RWPE2 (cell line): ENCODE measurements around the gene FOXB2.

ENCODE experiments used
- ATAC-seq: fragments of 200-7000 bp; cut with Tn5 transposase; 3 replicates; pipeline ENCODE4 v1.9.1; 2021; ENCODE audit warnings: low read depth
- DNase-seq: peaks from one replicate; pipeline ENCODE4 v3.0.0-alpha.2; 2020; ENCODE audit warnings: low spot score
- H3K27ac ChIP-seq: fragments of 450-650 bp; 2 replicates; pipeline ENCODE4 v1.5.1; 2017; ENCODE audit warnings: mild to moderate bottlenecking; ENCODE audit not compliant: poor library complexity, severe bottlenecking
- H3K27me3 ChIP-seq: fragments of 250-450 bp; sonication (Bioruptor Pico); 2 replicates; pipeline ENCODE4 v1.5.1; 2021; ENCODE audit warnings: mild to moderate bottlenecking, moderate library complexity; ENCODE audit not compliant: insufficient read depth, poor library complexity, severe bottlenecking
- H3K36me3 ChIP-seq: fragments of 250-450 bp; sonication (Bioruptor Pico); 2 replicates; pipeline ENCODE4 v1.5.1; 2020; ENCODE audit warnings: low read depth, mild to moderate bottlenecking, moderate library complexity
- H3K4me1 ChIP-seq: fragments of 250-450 bp; sonication (Bioruptor Pico); 2 replicates; pipeline ENCODE4 v1.5.1; 2021; ENCODE audit warnings: mild to moderate bottlenecking, moderate library complexity; ENCODE audit not compliant: insufficient read depth, poor library complexity, severe bottlenecking
- H3K4me3 ChIP-seq: fragments of 250-450 bp; sonication (Bioruptor Pico); 2 replicates; pipeline ENCODE4 v1.5.1; 2021; ENCODE audit warnings: mild to moderate bottlenecking, moderate library complexity; ENCODE audit not compliant: severe bottlenecking
- H3K9me3 ChIP-seq: fragments of 250-450 bp; sonication (Bioruptor Pico); 2 replicates; pipeline ENCODE4 v1.5.1; 2021; ENCODE audit warnings: mild to moderate bottlenecking, moderate library complexity; ENCODE audit not compliant: severe bottlenecking
- TF ChIP-seq, protein P1 (sequence below): fragments of 450-650 bp; IDR thresholded peaks from one replicate; pipeline ENCODE4 v1.5.1; 2017; ENCODE audit warnings: mild to moderate bottlenecking, moderate library complexity; ENCODE audit not compliant: poor library complexity, severe bottlenecking

The FOXB2 gene

DNA sequence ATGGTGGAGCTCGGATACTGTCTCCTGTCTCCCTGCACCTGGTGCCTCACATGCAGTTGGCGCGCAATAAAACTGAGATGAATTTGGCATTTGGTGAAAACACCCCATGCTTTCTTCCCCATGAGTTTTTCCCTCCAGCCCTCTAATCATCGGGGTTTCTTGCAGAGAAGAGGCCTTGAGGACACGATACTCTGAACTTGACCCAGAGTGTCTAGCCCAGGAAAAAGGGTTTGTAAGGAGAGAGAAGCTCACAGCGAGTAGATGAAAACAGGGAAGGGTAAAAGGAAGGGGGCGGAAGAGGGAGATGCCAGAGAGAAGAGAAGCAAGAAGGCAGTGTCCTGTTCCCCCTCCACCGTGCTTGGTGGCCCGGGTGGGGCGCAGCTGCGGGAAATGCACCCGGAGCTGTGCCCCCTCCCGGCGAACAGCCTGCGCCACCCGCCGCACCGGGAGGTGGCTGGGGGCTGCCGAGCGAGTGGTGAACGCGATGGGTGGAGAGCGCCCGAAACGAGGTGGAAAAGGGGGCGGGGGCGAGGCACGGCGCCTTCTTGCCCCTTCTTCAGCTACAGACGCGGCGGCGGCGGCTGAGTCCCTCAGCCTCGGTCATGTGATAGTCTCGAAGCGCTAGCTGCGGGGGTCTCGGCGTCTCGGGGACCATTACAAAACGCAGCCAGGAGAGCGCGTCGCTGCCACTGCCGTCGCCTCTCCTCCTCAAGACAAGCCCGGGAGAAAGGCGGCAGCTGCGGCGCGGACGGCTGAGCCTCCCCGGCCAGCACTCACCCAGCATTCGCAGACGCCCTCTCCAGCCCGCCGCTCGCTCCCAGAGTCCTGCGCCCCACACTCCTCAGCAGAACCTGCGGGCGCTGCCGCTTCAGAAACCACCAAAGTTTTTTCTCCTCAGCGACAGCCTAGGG lies 1.1 kb upstream of the FOXB2 start:
- TF ChIP-seq, protein P1, sequence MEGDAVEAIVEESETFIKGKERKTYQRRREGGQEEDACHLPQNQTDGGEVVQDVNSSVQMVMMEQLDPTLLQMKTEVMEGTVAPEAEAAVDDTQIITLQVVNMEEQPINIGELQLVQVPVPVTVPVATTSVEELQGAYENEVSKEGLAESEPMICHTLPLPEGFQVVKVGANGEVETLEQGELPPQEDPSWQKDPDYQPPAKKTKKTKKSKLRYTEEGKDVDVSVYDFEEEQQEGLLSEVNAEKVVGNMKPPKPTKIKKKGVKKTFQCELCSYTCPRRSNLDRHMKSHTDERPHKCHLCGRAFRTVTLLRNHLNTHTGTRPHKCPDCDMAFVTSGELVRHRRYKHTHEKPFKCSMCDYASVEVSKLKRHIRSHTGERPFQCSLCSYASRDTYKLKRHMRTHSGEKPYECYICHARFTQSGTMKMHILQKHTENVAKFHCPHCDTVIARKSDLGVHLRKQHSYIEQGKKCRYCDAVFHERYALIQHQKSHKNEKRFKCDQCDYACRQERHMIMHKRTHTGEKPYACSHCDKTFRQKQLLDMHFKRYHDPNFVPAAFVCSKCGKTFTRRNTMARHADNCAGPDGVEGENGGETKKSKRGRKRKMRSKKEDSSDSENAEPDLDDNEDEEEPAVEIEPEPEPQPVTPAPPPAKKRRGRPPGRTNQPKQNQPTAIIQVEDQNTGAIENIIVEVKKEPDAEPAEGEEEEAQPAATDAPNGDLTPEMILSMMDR = no peak
- no peak overlapping the region for H3K27ac ChIP-seq
- no peaks in the 10 kb centered on the region for H3K9me3 ChIP-seq
- no peak overlapping the region for H3K4me3 ChIP-seq
- H3K36me3 ChIP-seq = no peaks in the 10 kb centered on the region
- peak; percentile 44 for ATAC-seq
- H3K27me3 ChIP-seq = peaks cover 97% of the 10 kb centered on the region
- H3K4me1 ChIP-seq = no peaks in the 10 kb centered on the region
- DNase-seq = no peak

DNA sequence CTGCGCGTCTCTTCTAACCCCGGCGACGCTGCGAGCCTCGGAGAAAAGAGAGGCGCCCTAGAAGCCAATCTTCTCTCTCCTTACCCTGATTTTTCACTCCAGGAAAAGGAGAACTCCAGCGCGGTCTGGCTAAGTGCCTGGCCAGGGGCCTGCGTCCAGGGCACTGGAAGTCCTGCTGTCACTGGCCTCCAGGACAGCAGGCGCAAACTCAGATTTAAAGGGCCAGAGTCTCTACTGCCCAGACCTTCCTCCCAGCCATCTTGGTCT lies 553 bp upstream of the FOXB2 start:
- TF ChIP-seq, protein P1 = no peak
- H3K27me3 ChIP-seq = peaks cover 97% of the 10 kb centered on the region
- ATAC-seq (no peak; the same call in 2 of the 3 replicates), DNase-seq (no peak)
- H3K4me3 ChIP-seq = no peak overlapping the region
- no peaks in the 10 kb centered on the region for H3K36me3 ChIP-seq
- no peaks in the 10 kb centered on the region for H3K4me1 ChIP-seq
- H3K9me3 ChIP-seq = no peaks in the 10 kb centered on the region
- no peak overlapping the region for H3K27ac ChIP-seq

DNA sequence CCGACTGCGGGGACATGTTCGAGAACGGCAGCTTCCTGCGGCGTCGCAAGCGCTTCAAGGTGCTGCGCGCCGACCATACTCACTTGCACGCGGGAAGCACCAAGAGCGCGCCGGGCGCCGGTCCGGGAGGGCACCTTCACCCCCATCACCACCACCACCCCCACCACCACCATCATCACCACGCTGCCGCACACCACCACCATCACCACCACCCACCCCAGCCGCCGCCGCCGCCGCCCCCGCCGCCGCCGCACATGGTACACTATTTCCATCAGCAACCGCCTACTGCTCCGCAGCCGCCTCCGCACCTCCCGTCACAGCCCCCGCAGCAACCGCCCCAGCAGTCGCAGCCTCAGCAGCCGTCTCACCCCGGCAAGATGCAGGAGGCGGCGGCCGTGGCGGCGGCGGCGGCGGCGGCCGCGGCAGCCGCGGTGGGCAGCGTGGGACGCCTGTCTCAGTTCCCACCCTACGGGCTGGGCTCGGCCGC lies 514 bp downstream of the FOXB2 start:
- DNase-seq (no peak), ATAC-seq (no peak)
- TF ChIP-seq, protein P1 = no peak
- Histone ChIP-seq H3K27ac (no peak overlapping the region), H3K4me3 (no peak overlapping the region), H3K36me3 (no peaks in the 10 kb centered on the region), H3K9me3 (no peaks in the 10 kb centered on the region), H3K4me1 (no peaks in the 10 kb centered on the region), H3K27me3 (peaks cover 95% of the 10 kb centered on the region)

DNA sequence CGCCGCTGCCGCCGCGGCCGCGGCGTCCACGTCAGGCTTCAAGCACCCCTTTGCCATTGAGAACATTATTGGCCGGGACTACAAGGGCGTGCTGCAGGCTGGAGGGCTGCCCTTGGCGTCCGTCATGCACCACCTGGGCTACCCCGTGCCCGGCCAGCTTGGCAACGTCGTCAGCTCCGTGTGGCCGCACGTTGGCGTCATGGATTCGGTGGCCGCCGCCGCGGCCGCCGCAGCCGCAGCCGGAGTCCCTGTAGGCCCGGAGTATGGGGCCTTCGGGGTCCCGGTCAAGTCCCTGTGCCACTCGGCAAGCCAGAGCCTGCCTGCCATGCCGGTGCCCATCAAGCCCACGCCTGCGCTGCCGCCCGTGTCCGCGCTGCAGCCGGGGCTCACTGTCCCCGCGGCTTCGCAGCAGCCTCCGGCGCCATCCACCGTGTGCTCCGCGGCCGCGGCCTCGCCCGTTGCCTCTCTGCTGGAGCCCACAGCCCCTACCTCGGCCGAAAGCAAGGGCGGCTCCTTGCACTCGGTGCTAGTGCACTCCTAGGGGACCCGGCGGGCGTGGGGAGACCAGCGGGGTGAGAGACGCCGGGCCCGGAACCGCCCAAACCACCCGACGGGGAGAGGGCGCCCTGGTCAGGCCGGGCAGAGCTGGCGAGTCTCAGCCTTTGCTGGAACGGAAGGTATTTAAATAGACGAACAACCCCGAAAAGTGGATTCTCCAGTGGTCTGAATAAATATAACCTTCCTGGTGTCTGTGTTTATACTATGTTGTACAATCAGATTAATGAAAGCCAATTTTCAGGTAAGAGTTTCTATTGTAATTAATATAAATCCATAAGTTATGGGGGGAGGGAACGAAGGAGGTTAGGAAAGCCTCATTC lies 1.2 kb downstream of the FOXB2 start:
- Histone ChIP-seq H3K4me1 (no peaks in the 10 kb centered on the region), H3K4me3 (no peak overlapping the region), H3K9me3 (no peaks in the 10 kb centered on the region), H3K36me3 (no peaks in the 10 kb centered on the region), H3K27ac (no peak overlapping the region), H3K27me3 (peaks cover 95% of the 10 kb centered on the region)
- no peak for DNase-seq
- TF ChIP-seq, protein P1 = no peak
- ATAC-seq = no peak
